HepG2 (cell line): Measurements from ENCODE around the gene TRIM66. TPM values are rescaled to one million over a fixed set of nuclear protein-coding genes. Genes with fewer than 3 reads are reported as not detected.
A peak's percentile ranks its signal among the peaks of the same experiment; 100 is the strongest.

ENCODE experiments used
- ATAC-seq: fragments of 200-7000 bp; cut with Tn5 transposase; 3 replicates; pipeline ENCODE4 v1.9.1; 2020; ENCODE audit warnings: mild to moderate bottlenecking, moderate library complexity
- BruUV-seq: library from RNA; stranded (reverse); fragments of 400-500 nt; replicated peaks from 2 replicates; lab custom pipeline; 2021; lab: Mats Ljungman, UMichigan
- CTCF ChIA-PET: fragments of 300-600 bp; formaldehyde crosslinking; extraction: SDS; loops from one replicate; lab custom pipeline; 2021; ENCODE audit warnings: low total read pairs, inconsistent platforms, low intra/inter-chr PET ratio; lab: Yijun Ruan, JAX
- POLR2A ChIA-PET: fragments of 350-600 bp; sonication (Branson Sonifier 250); formaldehyde crosslinking; loops from one replicate; lab custom pipeline; 2020; ENCODE audit warnings: antibody characterized with exemption, inconsistent platforms; lab: Yijun Ruan, JAX
- DNase-seq: peaks from one replicate; pipeline ENCODE4 v3.0.0-alpha.2; 2015; ENCODE audit warnings: low spot score
- FAIRE-seq: peaks from 3 replicates; lab custom pipeline; 2011; peaks lifted over from hg19 to GRCh38; lab: Jason Lieb, UNC
- H2AFZ ChIP-seq: one replicate; pipeline ENCODE4 v1.6.1; 2011; ENCODE audit warnings: low read length, inconsistent platforms
- H3K27ac ChIP-seq: fragments of 300-600 bp; 3 replicates; pipeline ENCODE4 v1.8.0; 2011; ENCODE audit warnings: mixed run types, mild to moderate bottlenecking, mixed read lengths, low read length, inconsistent platforms; ENCODE audit not compliant: insufficient read depth; ENCODE audit errors: extremely low read length
- H3K27me3 ChIP-seq, 2 experiments: fragments of 200-600 bp in 1 of 2; 2 replicates in 1 of 2; 3 replicates in 1 of 2; pipeline versions ENCODE4 v1.6.0 to v1.8.0; 2011; ENCODE audit warnings: low read length in 2 of 2, mild to moderate bottlenecking in 2 of 2, moderate library complexity in 2 of 2, inconsistent platforms in 1 of 2; ENCODE audit not compliant: insufficient read depth in 2 of 2, control insufficient read depth in 1 of 2
- H3K36me3 ChIP-seq, 2 experiments: fragments of 200-600 bp in 1 of 2; replicated peaks in 1 of 2; 2 replicates in 1 of 2; 3 replicates in 1 of 2; pipeline versions ENCODE4 v1.5.1 to v1.8.0; 2011; ENCODE audit warnings: low read length in 2 of 2, inconsistent platforms in 1 of 2; ENCODE audit not compliant: insufficient read depth in 2 of 2, control insufficient read depth in 1 of 2
- H3K4me1 ChIP-seq: 2 replicates; pipeline ENCODE4 v1.5.1; 2012; ENCODE audit warnings: low read length, inconsistent platforms; ENCODE audit not compliant: insufficient read depth
- H3K4me2 ChIP-seq: 2 replicates; pipeline ENCODE4 v1.6.0; 2011; ENCODE audit warnings: low read depth, low read length, inconsistent platforms
- H3K4me3 ChIP-seq, 3 experiments: fragments of 200-600 bp in 1 of 3; sonication (generic), shearing (Covaris generic) in 1 of 3; replicated peaks in 1 of 3; 2 replicates each; pipeline ENCODE4 v1.5.1; 2011 to 2016; ENCODE audit warnings: low read length in 3 of 3, inconsistent platforms in 2 of 3, low read depth in 2 of 3, mild to moderate bottlenecking in 2 of 3, control low read depth in 1 of 3, mixed read lengths in 1 of 3; ENCODE audit not compliant: insufficient read depth in 1 of 3
- H3K79me2 ChIP-seq: one replicate; pipeline ENCODE4 v1.6.1; 2011; ENCODE audit warnings: low read length, inconsistent platforms; ENCODE audit not compliant: insufficient read depth
- H3K9ac ChIP-seq: 2 replicates; pipeline ENCODE4 v1.6.0; 2011; ENCODE audit warnings: mild to moderate bottlenecking, low read depth, low read length, inconsistent platforms; ENCODE audit not compliant: insufficient read depth
- H3K9me3 ChIP-seq: 2 replicates; pipeline ENCODE4 v1.5.1; 2012; ENCODE audit warnings: mild to moderate bottlenecking, low read length
- H4K20me1 ChIP-seq: 2 replicates; pipeline ENCODE4 v1.6.0; 2011; ENCODE audit warnings: inconsistent platforms, mild to moderate bottlenecking, low read length, moderate library complexity; ENCODE audit not compliant: insufficient read depth
- DR1 ChIP-seq: sonication (generic); formaldehyde crosslinking; IDR thresholded peaks from 2 replicates; pipeline ENCODE4 v1.8.0; 2021; ENCODE audit warnings: mild to moderate bottlenecking, missing genetic modification reagents, inconsistent platforms
- POLR2AphosphoS5 ChIP-seq: IDR thresholded peaks from 2 replicates; pipeline ENCODE4 v1.6.1; 2012; ENCODE audit warnings: low read depth, low read length
- POLR2G ChIP-seq: fragments of 200-400 bp; formaldehyde crosslinking; IDR thresholded peaks from 2 replicates; pipeline ENCODE4 v1.6.1; 2018; ENCODE audit warnings: mild to moderate bottlenecking, low read depth, low read length, moderate library complexity
- RBFOX2 ChIP-seq: fragments of 200-400 bp; formaldehyde crosslinking; IDR thresholded peaks from 2 replicates; pipeline ENCODE4 v1.6.1; 2017; ENCODE audit warnings: low read depth, mild to moderate bottlenecking, low read length
- RBM22 ChIP-seq: fragments of 200-400 bp; formaldehyde crosslinking; optimal IDR thresholded peaks from 2 replicates; pipeline ENCODE3; 2017; ENCODE audit warnings: mild to moderate bottlenecking, low read length, moderate library complexity
- ZNF709 ChIP-seq: sonication (generic); formaldehyde crosslinking; IDR thresholded peaks from 2 replicates; pipeline ENCODE4 v1.5.0; 2020; ENCODE audit warnings: mild to moderate bottlenecking, missing genetic modification reagents
- WGBS: methylation state at CpG from one replicate; pipeline ENCODE4 v1.1.6; 2017; ENCODE audit warnings: low lambda C conversion rate; 5-methylcytosine and 5-hydroxymethylcytosine counted together
- in situ Hi-C: cut with HindIII; loops from 2 replicates; pipeline ENCODE4 v1.10.0; 2017; ENCODE audit warnings: low pct_unique_long_range_greater_than_20kb; ENCODE audit not compliant: extremely low pct_ligation_motif_present
- intact Hi-C: fragments of 100-400 bp; cut with micrococcal nuclease; formaldehyde crosslinking; loops from one replicate; pipeline ENCODE4 v1.10.0; 2022; ENCODE audit not compliant: unreplicated experiment
- polyA plus RNA-seq, 8 experiments: library from polyadenylated mRNA; depleted of rRNA in 3 of 8; stranded (reverse) in 7 of 8; unstranded in 1 of 8; fragments of >200 nt; fragmentation: Illumina TruSeq in 4 of 8; extraction: Trizol in 4 of 8; gene quantifications; 2 replicates each; pipeline versions ENCODE4 v1.2.1 to v1.2.3, GENCODE V29; 2011 to 2016; ENCODE audit warnings: low read depth in 4 of 8, missing spikeins in 1 of 8, mixed read lengths in 1 of 8; ENCODE audit not compliant: insufficient read depth in 1 of 8
- total RNA-seq, 5 experiments: library from RNA; depleted of rRNA; stranded (reverse); fragments of >200 nt; fragmentation: Illumina TruSeq; extraction: Trizol; gene quantifications; 2 replicates each; pipeline ENCODE4 v1.2.3, GENCODE V29; 2016; ENCODE audit warnings: low read depth in 1 of 5
- TF ChIP-seq, protein P1 (sequence below): sonication (generic); formaldehyde crosslinking; IDR thresholded peaks from 2 replicates; pipeline ENCODE4 v1.5.0; 2020; ENCODE audit warnings: missing genetic modification reagents

TRIM66 gene
- total and polyA plus RNA-seq, 2 of the 13 experiments (the other 11 are each of a cell fraction or from before 2014, with no cell fraction given) = 4.9 to 6.1 TPM

DNA sequence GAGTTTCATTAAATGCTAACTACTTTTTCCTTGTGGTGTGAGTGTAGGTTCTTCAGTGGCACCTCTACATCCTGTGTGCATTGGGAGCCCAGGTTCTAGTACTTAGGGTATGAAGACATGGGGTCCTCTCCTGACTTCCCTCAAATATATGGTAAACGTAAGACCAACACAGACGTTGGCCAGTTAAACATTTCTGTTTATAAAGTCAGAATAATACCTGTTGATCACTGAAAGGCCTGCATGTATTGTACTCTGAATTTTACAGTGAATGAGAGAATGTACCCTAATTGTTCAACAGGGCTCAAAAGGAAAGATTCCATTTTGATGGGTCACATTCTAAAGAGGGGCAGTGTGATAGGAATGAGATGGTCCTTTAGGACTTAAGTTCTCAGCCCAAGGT is 3.4 kb upstream of the TRIM66 start:
- 82% methylated on average over 2 of the region's 2 CpGs for WGBS
- ATAC-seq = no peak
- H3K36me3 ChIP-seq = peaks cover 8 to 23% of the 10 kb centered on the region in 2 experiments

DNA sequence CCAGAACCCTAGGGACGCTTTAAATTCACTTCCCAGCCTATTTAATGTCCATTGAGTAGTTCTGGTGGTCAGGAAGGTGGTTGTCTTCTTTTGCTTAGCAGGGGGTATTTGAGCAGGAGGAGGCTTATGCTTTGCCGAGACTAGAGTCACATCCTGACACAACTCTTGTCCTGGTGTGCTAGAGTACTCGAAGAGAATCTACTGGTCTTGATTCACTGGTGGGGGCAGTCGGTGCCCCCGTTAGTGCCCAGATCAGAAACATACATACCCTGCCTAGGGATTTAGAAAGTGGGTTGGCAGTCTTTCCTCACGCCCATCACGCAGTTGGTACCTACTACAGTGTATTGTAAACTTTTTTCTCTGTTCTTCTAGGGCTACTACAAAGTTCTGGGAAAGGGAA is 2.8 kb upstream of the TRIM66 start:
- Histone ChIP-seq H2AFZ (no peak overlapping the region), H3K79me2 (peaks cover 37% of the 10 kb centered on the region), H3K4me1 (peaks cover 74% of the 10 kb centered on the region), H4K20me1 (peaks cover 26% of the 10 kb centered on the region), H3K9me3 (no peaks in the 10 kb centered on the region), H3K4me3 (no peak overlapping the region), H3K36me3 (peaks cover 8 to 23% of the 10 kb centered on the region in 2 experiments), H3K4me2 (peak overlapping the region; percentile 89), H3K9ac (peak overlapping the region; percentile 35; the same call in 1 of the 2 replicates), H3K27me3 (peaks cover 0 to 7% of the 10 kb centered on the region in 2 experiments; a peak in 1 of 5 replicates), H3K27ac (peak overlapping the region; percentile 97)
- in situ Hi-C loops (loop anchor here (25.0 kb wide), 1 partner anchor 277 kb away; the partner anchor contains the start of gene TMEM9B), intact Hi-C loops (loop anchor here (5.0 kb wide), 1 partner anchor 277 kb away; the partner anchor contains the start of gene TMEM9B)
- no peak for ATAC-seq
- TF ChIP-seq DR1 (CRISPR knock-in tag) (no peak), ZNF709 (CRISPR knock-in tag) (no peak), RBM22 (peak; percentile 44), POLR2G (peak; percentile 28; the same call in 1 of the 2 replicates)
- WGBS = 97% methylated on average over 7 of the region's 7 CpGs
- CTCF ChIA-PET = no interaction called here
- no peak for FAIRE-seq
- no TSS peak for BruUV-seq
- POLR2A ChIA-PET = interaction anchor here (1.2 kb wide), 1 partner anchor 125 kb away, joined by 3 read pairs; a partner anchor contains a TSS
- no peak for DNase-seq

More for the DNA sequence above, 3.4 kb upstream of the TRIM66 start:
- H3K79me2 ChIP-seq = peaks cover 37% of the 10 kb centered on the region
- in situ Hi-C loops = loop anchor here (25.0 kb wide), 1 partner anchor 276 kb away; the partner anchor contains the start of gene TMEM9B
- CTCF ChIA-PET = no interaction called here
- TF ChIP-seq POLR2AphosphoS5 (0 out of 2 replicates have a peak, but pooled peaks have one; percentile 17), RBFOX2 (0 out of 2 replicates have a peak, but pooled peaks have one; percentile 29)
- TF ChIP-seq, protein P1, sequence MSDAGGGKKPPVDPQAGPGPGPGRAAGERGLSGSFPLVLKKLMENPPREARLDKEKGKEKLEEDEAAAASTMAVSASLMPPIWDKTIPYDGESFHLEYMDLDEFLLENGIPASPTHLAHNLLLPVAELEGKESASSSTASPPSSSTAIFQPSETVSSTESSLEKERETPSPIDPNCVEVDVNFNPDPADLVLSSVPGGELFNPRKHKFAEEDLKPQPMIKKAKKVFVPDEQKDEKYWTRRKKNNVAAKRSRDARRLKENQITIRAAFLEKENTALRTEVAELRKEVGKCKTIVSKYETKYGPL = no peak
- TF ChIP-seq, all 625 proteins: peak for 2
- FAIRE-seq = no peak
- H2AFZ ChIP-seq = no peak overlapping the region
- peaks cover 0 to 7% of the 10 kb centered on the region in 2 experiments; a peak in 1 of 5 replicates for H3K27me3 ChIP-seq
- intact Hi-C loops = loop anchor here (5.0 kb wide), 1 partner anchor 276 kb away; the partner anchor contains the start of gene TMEM9B
- no peaks in the 10 kb centered on the region for H3K9me3 ChIP-seq
- peak overlapping the region; percentile 97 for H3K27ac ChIP-seq
- no peak overlapping the region for H3K4me2 ChIP-seq
- POLR2A ChIA-PET = interaction anchor here (1.2 kb wide), 1 partner anchor 125 kb away, joined by 3 read pairs; a partner anchor contains a TSS
- no TSS peak for BruUV-seq
- H3K9ac ChIP-seq = no peak overlapping the region
- no peak overlapping the region for H3K4me3 ChIP-seq
- DNase-seq = no peak
- peaks cover 69% of the 10 kb centered on the region for H3K4me1 ChIP-seq
- peaks cover 26% of the 10 kb centered on the region for H4K20me1 ChIP-seq
